Panc1 (cell line): ENCODE results near the gene CNNM2.

ENCODE experiments used
- CTCF ChIP-seq: fragments of 450-650 bp; IDR thresholded peaks from 2 replicates; pipeline ENCODE4 v1.5.1; 2017; ENCODE audit warnings: mild to moderate bottlenecking
- POLR2AphosphoS5 ChIP-seq: IDR thresholded peaks from 2 replicates; pipeline ENCODE4 v1.6.1; 2012; ENCODE audit warnings: mild to moderate bottlenecking, low read depth, low read length, moderate library complexity

- no peak for TF ChIP-seq CTCF
- TF ChIP-seq POLR2AphosphoS5, result no peak
Measured at GRCh38 chr10:103077020-103077419, 158.9 kb downstream of the CNNM2 start.
